GM21825 (cell line): ENCODE data around the gene SLC16A10.
"Not testable (repeated sequence)": the region's sequence is repeated elsewhere in the genome, so short reads cannot be mapped to it uniquely, and the experiment has no call there.

Experiments
- ATAC-seq: cut with Tn5 transposase; IDR thresholded peaks from one replicate; pipeline ENCODE4 v1.9.1; 2021; ENCODE audit warnings: mild to moderate bottlenecking, moderate library complexity; ENCODE audit not compliant: unreplicated experiment

The SLC16A10 gene

DNA sequence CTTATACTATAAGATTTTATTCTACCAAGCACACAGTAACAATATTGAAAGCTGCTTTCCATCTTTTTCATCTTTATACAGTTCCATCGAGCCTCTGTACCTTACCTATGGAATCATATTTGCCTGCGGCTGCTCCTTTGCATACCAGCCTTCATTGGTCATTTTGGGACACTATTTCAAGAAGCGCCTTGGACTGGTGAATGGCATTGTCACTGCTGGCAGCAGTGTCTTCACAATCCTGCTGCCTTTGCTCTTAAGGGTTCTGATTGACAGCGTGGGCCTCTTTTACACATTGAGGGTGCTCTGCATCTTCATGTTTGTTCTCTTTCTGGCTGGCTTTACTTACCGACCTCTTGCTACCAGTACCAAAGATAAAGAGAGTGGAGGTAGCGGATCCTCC, 89.8 kb downstream of the SLC16A10 start:
- ATAC-seq: no peak

DNA sequence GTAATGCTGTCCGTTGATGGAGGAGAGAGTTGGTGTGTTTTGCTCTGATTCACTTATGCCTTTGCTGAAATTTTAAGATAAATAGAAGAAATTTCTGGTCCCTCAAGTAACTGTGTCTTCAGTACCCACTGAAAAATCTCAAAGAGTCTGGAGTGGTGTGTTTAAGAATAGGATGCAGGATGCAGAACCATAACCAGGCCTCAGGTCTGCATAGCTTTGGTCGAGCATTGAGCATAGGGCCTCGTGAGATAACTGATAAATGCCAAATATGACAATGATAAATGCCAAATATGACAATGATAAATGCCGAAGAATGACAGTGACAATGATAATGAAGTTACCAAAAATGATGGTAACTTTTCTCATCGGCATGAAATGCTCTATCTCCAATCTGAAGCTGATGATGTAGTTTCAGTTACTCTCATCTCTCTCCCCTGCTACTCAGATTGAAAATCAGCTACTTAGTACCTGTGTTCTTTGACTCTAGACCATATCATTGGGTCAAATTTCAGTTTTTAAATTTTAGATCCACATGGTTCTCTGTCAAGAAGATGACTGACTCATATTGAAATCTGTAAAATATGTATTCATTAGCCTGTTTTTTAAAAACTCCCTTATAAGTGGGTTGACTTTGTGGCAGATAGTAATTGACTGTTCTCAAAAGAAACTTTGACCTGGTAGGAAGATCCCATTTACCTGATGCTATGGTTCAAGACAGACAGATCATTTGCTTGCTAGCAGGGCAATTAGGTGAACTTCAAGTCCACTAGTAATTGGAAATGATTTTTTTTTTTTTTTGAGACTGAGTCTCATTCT, 96.6 kb downstream of the SLC16A10 start:
- ATAC-seq: no peak

DNA sequence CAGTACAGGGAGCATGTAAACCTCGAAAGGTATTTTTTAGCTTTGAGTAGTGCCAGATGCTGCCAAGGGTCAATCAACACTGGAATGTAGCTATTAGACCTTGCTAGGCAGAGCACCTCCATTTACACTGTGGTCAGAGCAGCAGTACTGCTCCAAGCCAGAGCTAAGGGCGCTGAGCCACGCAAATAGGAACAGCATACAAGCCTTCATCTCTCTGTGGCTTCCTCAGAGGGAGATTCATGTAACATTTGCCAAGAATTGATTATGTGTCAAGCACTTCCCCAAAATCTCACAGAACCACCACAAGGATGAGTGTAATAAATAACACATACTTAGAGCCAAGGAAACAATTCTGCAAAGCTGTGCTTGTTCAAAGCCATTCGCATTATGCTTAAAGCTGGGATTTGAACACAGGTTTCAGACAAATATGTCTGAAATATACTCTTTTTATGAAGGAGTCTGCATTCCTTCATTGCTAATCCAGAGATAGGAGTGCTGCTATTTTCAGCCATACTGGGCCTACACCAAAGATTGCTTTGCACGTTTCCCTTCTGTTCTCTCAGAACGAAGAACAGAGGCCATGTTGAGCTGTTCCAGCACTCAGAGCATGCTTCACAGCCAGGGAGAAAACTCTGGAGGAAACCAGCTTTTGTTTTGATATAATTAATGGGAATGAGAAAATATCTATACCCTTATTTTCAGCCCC, 97.7 kb downstream of the SLC16A10 start:
- ATAC-seq: no peak

DNA sequence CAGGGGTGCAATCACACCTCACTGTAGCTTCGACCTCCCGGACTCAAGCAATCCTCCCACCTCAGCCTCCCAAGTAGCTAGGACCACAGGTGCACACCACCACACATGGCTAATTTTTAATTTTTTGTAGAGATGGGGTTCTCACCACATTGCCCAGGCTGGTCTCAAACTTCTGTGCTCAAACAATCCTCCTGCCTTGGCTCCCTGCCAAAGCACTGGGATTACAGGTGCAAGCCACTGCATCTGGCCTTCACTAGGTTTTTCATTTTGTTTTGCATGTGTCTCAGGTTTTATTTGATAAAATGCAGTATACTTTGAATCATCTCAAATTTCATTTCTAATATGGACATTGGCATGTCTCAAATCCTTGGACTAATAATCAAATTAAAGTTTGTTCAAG, 98.7 kb downstream of the SLC16A10 start:
- ATAC-seq: no peak

DNA sequence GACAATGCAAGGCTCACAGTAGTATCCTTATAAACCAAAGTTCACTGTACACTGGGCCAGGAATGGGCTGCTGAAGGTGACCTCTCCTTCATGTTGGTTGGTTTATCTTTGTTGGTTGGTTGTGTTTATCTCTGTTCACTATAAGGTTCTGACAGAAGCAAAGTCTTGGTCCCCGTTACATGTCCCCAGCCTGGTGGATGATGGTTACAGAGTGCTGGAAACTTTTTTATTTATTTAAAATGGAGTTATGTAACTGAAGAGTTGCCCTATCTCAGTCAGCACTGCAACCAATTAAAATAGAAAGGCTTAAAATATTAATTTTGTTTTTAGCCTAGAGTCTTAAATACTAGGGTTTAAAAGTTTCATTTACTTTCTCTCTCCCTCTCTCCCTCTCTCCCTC, 100.6 kb downstream of the SLC16A10 start:
- no peak for ATAC-seq

DNA sequence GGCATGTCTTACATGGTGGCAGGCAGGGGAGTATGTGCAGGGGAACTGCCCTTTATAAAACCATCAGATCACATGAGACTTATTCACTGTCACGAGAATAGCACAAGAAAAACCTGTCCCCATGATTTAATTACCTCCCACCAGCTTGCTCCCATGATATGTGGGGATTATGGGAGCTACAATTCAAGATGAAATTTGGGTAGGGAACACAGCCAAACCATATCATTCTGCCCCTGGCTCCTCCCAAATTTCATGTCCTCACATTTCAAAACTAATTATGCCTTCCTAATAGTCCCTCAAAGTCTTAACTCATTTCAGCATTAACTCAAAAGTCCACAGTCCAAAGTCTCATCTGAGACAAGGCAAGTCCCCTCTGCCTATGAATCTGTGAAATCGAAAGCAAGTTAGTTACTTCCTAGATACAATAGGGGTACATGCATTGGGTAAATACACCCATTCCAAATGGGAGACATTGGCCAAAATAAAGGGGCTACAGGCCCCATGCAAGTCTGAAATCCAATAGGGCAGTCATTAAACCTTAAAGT, 102.4 kb downstream of the SLC16A10 start:
- ATAC-seq: not testable (repeated sequence)

DNA sequence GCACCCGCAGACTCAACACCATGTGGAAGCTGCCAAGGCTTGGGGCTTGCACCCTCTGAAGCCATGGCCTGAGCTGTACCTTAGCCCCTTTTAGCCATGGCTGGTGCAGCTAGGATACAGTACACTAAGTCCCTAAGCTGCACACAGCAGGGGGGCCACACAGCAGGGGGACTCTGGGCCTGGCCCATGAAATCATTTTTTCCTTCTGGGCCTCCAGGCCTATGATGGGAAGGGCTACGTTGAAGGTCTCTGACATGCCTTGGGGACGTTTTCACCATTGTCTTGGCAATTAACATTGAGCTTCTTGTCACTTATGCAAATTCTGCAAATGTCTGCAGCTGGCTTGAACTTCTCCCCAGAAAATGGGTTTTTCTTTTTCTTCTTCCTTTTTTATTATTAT, 103.3 kb downstream of the SLC16A10 start:
- no peak for ATAC-seq

DNA sequence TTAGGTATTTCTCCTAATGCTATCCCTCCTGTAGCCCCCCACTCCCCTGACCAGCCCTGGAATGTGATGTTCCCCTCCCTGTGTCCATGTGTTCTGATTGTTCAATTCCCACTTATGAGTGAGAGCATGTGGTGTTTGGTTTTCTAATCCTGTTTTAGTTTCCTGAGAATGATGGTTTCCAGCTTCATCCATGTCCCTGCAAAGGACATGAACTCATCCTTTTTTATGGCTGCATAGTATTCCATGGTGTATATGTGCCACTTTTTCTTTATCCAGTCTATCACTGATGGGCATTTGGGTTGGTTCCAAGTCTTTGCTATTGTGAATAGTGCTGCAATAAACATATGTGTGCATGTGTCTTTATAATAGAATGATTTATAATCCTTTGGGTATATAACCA, 103.8 kb downstream of the SLC16A10 start:
- not testable (repeated sequence) for ATAC-seq

DNA sequence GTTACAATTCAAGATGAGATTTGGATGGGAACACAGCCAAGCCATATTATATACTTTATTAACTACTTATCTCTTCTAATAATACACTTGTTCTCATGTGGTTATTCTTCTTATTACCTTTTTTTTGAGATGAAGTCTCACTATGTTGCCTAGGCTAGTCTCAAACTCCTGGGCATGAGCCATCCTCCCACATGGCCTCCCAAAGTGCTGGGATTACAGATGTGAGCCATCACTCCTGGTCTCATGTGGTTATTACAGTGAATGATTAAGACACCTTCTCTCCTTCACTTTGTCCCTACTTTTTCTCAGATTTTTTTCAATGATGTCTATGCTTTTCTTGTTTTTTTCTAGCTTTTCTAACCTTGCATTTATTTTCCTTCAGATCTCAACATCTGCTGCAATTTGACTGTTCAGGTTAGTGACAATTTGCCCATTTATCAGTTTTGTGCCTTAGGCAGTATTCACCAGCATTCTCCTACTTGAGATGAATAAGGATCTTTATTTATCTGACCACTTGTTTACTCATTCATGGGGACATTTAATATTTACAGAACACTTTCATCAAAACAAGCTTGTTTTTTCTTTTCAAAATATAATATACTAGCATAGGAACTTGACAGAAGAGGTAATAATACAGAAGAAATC, 105.7 kb downstream of the SLC16A10 start:
- no peak for ATAC-seq

DNA sequence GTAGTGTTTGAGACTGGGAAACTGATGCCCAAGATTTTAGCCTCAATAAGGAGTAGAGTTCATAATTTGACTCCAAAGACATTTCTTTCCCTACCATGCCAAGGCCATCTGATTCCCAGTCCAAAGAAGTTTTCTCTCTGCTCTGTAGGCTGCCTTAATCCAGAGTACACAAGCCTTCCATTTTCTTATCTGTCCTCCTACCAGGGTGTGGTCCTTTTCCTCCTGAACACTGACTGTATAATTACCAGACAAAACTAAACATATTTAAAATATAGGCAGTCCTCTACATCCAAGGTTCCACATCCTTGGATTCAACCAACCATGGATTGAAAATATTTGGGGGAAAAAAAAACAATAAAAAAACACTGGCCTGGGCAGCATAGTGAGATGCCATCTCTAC, 108.4 kb downstream of the SLC16A10 start:
- ATAC-seq: no peak

DNA sequence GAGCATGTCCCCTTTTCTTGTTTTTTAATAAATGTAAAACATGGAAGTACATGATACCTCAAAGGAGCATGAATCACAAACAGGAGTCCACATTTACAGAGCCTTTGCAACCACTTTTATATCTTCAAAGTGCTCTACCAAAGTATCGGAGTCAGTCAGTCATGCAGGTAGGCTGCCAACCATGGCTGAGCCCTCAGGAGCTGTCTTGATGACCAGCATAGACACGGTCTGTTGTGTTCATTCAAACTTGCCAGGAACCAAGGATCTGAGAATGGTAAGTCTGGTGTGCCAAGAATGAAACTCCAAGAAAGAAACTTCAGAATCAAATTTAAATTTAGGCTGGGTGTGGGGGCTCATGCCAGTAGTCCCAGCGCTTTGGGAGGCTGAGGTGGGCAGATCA, 111.5 kb downstream of the SLC16A10 start:
- ATAC-seq: no peak

DNA sequence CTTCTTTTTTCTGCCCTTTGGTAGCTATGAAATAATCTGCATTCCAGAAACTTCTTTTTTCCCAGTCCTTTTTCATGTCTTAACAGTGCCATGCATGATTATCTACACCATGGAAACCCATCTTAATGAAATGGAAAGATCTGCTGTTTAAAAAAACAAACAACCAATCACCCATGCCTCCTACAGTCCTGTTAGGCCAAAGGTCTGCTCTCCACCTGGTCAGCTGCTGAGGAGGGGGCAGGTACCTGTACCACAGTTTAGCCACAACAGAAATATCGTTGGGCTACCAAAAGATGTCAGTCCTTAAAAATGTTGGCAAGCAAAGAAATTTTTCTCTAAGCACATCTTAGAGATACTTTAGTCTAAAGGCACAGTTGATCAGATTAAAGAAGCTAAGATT, 112.6 kb downstream of the SLC16A10 start:
- ATAC-seq: no peak

DNA sequence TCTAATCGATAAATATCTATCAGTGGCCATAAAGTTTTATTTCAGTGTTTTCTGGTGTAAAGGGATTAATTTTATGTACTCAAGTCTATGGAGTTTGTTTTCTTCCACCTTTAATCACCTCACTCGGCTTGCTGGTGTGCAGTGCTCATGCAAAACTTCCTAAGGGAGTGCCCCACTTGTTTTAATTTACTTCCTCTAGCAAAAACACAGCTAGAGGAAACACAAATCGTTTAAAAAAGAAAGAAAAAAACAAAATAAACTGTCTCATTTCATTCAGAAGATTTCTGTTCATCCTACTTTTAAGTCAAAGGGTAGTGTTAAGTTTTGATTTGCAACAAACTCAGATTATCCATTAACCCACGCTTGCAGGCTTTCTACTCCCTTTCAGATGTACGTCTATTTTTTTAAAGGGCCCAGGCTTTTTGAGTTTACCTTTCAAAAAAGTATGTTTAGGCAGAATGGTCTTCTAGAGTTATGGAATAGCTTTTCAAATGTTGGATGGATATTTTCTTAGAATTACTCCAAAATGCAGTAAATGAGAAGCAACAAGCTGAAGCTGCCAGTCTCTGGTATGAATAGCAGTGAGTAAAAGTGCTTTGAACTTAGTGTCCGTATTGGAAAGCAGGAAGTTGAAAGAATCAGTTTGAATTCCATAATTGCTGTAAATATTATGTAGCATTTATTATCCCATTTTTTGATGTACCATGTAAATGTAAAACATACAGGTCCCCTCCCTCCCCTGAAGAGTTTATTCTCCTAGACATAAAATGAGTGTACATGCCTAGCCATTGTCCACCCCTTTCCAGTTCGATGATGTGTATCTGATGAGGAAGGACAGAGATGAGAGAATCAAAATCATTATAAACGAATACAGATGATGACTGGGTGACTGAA, 113.3 kb downstream of the SLC16A10 start:
- no peak for ATAC-seq

DNA sequence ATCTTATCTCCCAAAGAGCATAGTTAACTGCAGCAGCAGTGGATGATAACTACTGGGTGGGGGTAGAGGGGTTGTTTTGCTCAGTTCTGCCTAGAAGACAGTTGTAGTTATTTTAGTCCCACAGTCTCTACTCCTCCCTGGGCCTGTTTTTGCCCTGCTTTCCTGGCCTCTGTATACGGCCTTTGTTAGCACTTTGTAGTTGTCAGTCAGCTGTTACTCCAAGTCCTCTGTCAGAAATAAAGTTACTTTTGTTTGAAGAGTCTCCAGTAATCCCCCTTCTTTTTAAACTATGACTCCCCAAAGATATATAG, 113.9 kb downstream of the SLC16A10 start:
- ATAC-seq: no peak

DNA sequence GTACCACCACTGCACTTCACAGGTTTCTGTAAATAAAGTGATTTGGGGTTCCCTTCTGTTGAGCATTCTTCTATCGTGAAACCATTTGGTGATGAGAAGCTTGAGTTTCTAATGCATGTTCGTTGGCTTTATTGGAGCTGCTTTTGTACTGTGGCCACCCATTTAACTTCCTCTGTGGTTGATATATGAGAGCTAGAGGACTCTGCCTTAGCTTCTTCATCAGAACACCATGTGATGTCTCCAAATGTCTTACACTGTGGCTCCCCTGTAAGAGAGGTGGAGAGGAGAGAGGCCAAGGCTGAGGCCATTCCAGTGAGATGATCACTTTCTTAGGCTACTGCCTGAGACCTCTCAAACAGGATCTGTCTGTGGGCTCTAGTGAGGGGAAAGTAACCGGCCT, 114.5 kb downstream of the SLC16A10 start:
- no peak for ATAC-seq

DNA sequence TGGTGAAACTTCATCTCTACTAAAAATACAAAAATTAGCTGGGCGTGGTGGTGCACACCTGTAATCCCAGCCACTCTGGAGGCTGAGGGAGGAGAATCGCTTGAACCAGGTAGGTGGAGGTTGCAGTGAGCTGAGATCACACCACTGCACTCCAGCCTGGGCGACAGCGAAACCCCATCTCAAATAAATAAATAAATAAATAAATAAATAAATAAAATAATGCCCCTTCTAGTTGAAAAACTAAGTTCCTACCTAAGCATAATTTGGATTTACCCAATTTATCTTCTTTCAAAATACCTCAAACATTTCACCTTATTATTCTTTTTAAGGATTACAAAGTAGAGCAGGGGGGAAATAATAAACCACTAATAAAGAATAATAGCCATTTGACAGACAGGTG, 116.2 kb downstream of the SLC16A10 start:
- not testable (repeated sequence) for ATAC-seq

DNA sequence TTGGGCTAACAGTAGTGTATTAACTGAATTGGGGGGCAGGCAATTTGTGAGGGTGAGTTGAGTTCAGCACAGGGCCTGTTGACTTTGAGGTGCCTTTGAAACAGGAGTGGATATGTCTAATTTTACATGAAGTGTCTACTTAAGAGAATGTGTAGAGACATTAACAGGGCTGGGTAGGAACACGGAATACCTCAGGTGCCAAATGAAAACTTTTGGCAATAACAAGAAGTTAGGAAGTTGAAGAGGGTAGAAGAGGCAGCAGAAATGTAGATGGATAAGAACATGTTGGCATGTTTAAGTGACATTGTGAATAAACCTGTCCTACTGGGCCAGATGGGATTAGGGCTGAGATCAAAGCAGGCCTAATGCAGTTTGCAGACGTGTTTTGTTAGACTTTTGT, 117.0 kb downstream of the SLC16A10 start:
- no peak for ATAC-seq

DNA sequence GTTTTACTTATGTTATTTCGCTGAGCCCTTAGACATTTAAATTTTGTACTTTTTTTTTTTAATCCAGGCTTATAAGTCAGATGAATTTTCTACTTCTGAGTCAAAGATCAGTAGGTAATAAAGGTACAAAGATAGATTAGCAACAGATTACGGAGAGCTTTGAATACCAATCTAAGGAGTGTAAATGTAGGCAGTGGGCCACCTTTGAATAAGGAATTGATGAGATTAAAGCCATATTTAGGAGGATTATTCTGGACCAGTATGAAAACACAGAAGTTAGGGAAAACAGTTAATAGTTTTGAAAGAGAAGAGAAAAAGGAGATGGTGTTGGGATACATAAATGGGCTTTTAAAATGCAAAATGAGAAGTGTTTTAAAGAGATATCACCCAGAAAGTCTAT, 117.6 kb downstream of the SLC16A10 start:
- no peak for ATAC-seq

DNA sequence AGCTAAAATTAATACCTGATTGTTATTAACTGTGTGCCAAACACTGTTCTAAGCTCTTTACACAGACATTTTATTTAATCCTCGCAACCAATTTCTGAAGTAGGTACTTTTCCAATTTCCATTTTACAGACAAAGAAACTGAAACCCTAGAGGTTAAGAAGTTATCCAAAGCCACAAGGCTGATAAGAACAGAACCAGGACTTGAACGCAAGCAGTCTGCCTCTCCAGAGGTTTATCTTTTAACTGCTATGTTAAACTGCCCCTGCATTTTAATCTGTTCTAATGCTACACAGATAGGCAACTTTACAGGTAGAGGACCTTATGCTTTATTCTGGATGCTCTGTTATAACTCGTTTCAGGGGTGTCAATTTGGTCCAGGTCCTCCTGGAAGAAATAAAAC, 118.2 kb downstream of the SLC16A10 start:
- no peak for ATAC-seq

DNA sequence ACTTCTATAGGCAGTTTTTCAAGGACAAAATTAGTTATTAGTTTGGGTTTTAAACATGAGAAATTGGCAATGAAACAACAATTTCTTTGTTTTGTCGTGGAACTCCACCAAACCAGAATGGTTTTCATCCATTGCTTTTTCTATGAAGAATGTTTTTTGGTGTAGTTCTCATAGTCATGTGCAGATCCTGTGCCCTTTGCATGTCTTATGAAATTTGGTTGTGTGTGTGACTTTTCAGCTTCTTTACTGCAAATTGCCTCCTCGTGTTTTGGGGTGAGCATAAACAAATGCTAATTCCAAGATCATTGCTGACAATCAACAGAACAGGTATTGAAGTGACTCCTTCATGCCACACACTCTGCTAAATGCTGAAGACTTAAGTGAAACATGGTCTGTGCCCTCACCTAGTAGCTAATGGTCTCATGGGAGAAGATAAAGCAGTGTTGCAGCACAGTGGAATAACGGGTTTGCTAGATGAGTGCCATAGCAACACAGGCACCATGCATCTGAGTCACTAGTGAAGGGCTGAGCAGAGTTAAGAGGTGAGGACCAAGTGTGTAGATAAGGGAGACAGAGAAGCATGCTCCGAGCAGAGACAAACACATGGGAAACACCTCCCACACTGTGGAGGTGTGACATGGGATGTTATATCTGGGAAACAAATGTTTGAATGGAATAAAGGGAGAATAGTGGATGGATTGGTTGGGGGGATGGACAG, 120.0 kb downstream of the SLC16A10 start:
- ATAC-seq: no peak
